HEK293 (cell line): ENCODE data around the gene CCDC73.

Experiments used
- GLIS1 ChIP-seq: fragments of 450-650 bp; formaldehyde crosslinking; IDR thresholded peaks from 2 replicates; pipeline ENCODE4 v1.5.1; 2016; ENCODE audit warnings: missing biosample characterization, missing genetic modification characterization
- ZNF148 ChIP-seq: fragments of 450-650 bp; formaldehyde crosslinking; IDR thresholded peaks from 2 replicates; pipeline ENCODE4 v1.5.0; 2017; ENCODE audit warnings: missing biosample characterization, missing genetic modification characterization, borderline replicate concordance
- ZNF23 ChIP-seq: fragments of 450-650 bp; formaldehyde crosslinking; IDR thresholded peaks from 2 replicates; pipeline ENCODE4 v1.5.1; 2016; ENCODE audit warnings: missing biosample characterization, missing genetic modification characterization, borderline replicate concordance
- ZNF341 ChIP-seq: fragments of 450-650 bp; formaldehyde crosslinking; IDR thresholded peaks from 2 replicates; pipeline ENCODE4; 2016; ENCODE audit warnings: low read depth, missing biosample characterization, missing genetic modification characterization
- ZNF423 ChIP-seq: fragments of 450-650 bp; formaldehyde crosslinking; IDR thresholded peaks from 2 replicates; pipeline ENCODE4 v1.5.1; 2016; ENCODE audit warnings: missing biosample characterization, missing genetic modification characterization
- ZNF510 ChIP-seq: fragments of 450-650 bp; formaldehyde crosslinking; IDR thresholded peaks from 2 replicates; pipeline ENCODE4 v1.5.1; 2018; ENCODE audit warnings: mild to moderate bottlenecking, missing genetic modification characterization, missing biosample characterization; ENCODE audit not compliant: insufficient replicate concordance
- ZSCAN23 ChIP-seq: fragments of 450-650 bp; formaldehyde crosslinking; IDR thresholded peaks from 2 replicates; pipeline ENCODE4 v1.5.1; 2016; ENCODE audit warnings: missing biosample characterization, missing genetic modification characterization
- TF ChIP-seq, protein P1 (sequence below): fragments of 450-650 bp; formaldehyde crosslinking; IDR thresholded peaks from 2 replicates; pipeline ENCODE4 v1.5.1; 2016; ENCODE audit warnings: missing biosample characterization, missing genetic modification characterization

DNA sequence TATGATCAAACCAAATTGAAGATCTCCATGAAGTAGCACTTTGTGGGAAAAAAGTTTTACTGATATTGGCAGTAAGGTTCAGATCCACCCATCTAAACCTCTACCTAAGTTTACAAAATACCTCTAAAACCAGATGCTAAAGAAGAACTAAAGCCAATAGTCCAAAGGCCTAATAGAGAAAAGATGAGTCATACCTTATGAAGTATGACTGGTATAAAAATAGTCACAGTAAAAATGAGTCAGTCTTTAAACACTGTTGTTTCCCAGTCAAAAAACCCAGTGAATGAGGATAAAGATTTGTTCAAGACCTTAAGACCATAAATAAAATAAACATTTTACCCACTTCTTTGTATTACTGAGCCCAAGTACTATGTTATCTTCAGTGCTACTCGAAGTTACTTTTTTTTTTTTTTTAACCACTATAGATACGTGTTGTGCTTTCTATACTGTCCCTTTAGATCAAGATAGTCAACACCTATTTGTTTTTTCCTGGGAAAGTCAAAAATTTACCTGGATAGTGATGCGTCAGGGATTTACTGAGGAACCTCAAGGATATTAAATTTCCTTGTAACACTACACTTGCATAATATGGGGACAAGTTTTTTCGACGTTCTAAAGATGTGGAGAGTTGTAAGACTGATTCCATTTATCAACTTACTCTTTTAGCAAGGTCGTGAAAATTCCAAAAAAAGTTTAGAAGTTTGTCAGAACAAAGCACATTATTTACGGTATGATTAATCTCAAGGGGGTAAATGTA is 87.3 kb downstream of the CCDC73 start:
- TF ChIP-seq ZNF510 (no peak), ZNF23 (tag by site-specific recombination) (no peak), ZNF423 (tag by site-specific recombination) (no peak), ZNF341 (tag by site-specific recombination) (no peak), GLIS1 (tag by site-specific recombination) (no peak), ZSCAN23 (tag by site-specific recombination) (no peak), ZNF148 (tag by site-specific recombination) (no peak)
- TF ChIP-seq, protein P1, sequence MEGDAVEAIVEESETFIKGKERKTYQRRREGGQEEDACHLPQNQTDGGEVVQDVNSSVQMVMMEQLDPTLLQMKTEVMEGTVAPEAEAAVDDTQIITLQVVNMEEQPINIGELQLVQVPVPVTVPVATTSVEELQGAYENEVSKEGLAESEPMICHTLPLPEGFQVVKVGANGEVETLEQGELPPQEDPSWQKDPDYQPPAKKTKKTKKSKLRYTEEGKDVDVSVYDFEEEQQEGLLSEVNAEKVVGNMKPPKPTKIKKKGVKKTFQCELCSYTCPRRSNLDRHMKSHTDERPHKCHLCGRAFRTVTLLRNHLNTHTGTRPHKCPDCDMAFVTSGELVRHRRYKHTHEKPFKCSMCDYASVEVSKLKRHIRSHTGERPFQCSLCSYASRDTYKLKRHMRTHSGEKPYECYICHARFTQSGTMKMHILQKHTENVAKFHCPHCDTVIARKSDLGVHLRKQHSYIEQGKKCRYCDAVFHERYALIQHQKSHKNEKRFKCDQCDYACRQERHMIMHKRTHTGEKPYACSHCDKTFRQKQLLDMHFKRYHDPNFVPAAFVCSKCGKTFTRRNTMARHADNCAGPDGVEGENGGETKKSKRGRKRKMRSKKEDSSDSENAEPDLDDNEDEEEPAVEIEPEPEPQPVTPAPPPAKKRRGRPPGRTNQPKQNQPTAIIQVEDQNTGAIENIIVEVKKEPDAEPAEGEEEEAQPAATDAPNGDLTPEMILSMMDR (tag by site-specific recombination) = no peak
